ENCODE results near the gene OSBP2.

DNA sequence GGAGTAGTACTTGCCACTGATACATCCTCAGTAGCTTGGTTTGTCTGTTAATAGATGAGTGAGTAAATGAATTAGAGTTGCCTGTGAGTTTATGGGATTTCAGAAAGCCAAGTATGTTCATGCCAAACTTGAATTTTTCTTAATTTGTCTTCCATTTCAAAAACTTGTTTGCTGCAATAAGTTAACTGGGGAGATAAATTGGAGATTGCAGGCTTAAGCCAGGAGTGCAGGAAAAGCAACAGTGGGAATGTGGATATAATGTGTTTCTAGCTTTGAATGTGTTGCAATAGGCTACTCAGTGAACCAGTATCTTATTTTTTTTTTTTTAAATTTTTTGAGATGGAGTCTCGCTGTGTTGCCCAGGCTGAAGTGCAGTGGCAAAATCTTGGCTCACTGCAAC lies 8.2 kb downstream of the OSBP2 start:
- TF ChIP-seq POLR2A (IDR thresholded peaks at IDR 0.05) (no peak), POLR2AphosphoS5 (IDR thresholded peaks at IDR 0.05) (no peak)
- TF ChIP-seq, protein P1, sequence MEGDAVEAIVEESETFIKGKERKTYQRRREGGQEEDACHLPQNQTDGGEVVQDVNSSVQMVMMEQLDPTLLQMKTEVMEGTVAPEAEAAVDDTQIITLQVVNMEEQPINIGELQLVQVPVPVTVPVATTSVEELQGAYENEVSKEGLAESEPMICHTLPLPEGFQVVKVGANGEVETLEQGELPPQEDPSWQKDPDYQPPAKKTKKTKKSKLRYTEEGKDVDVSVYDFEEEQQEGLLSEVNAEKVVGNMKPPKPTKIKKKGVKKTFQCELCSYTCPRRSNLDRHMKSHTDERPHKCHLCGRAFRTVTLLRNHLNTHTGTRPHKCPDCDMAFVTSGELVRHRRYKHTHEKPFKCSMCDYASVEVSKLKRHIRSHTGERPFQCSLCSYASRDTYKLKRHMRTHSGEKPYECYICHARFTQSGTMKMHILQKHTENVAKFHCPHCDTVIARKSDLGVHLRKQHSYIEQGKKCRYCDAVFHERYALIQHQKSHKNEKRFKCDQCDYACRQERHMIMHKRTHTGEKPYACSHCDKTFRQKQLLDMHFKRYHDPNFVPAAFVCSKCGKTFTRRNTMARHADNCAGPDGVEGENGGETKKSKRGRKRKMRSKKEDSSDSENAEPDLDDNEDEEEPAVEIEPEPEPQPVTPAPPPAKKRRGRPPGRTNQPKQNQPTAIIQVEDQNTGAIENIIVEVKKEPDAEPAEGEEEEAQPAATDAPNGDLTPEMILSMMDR (IDR thresholded peaks at IDR 0.05), result no peak

All from breast epithelium (tissue), 3 donors.